Activated CD8-positive, alpha-beta memory T cell treated with anti-CD3 and anti-CD28 coated beads, Interleukin-2, amount 50 U/mL, for 24 hours (primary cell): ENCODE results near the gene TP73.

Source experiments
- DNase-seq: peaks from one replicate; pipeline ENCODE4 v3.0.0-alpha.2; 2020; ENCODE audit errors: extremely low read depth

The TP73 gene

GRCh38 chr1:3688356-3689137, 36.2 kb downstream of the TP73 start:
- DNase-seq, result no peak

DNA sequence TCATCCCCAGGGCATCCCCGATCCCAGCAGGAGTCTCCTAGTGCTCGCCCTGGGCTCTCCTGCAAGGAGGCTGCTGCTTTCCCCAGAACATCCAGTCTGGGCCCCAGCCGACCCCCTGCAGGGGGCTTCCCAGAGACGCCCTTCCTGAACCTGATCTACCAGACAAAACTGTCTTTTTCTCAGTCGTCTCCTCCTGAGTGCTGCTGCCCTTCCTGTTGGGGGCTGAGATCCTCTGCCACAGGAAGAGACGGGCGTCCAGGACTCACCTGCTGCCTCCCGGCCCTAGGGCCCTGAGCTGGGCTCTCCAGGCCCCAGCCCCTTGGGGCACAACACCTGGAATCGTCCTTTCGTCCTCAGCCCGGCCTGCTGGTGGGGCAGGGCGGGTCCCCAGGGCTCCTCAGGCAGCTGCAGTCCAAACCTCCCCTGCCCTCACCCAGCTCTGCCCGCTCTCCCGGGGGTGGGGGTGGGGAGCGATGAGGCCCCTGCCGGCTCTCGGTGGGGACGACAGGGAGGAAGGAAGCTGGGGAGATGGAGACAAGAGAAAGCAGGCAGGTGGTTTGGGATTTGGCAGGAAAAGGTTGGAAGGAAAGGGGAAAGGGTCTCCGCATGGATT, 36.9 kb downstream of the TP73 start:
- no peak for DNase-seq

DNA sequence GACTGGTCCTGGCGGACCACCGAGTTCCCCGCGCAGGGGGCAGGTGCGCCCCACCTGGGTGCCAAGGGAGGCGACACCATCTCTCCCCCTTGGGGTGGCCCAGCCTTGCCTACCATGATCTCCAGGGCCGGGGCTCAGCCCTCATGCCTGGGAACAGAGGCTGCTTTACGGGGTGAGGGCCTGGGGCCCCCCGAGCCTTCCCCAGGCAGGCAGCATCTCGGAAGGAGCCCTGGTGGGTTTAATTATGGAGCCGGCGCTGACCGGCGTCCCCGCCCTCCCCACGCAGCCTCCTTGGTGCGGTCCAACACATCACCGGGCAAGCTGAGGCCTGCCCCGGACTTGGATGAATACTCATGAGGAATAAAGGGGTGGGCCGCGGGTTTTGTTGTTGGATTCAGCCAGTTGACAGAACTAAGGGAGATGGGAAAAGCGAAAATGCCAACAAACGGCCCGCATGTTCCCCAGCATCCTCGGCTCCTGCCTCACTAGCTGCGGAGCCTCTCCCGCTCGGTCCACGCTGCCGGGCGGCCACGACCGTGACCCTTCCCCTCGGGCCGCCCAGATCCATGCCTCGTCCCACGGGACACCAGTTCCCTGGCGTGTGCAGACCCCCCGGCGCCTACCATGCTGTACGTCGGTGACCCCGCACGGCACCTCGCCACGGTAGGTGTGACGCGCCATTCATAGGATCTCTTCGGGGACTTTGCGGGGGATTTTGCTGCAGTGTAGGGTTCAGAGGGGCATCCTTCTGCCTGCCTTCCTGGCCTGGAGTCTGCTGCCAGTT, 38.2 kb downstream of the TP73 start:
- DNase-seq, result no peak

DNA sequence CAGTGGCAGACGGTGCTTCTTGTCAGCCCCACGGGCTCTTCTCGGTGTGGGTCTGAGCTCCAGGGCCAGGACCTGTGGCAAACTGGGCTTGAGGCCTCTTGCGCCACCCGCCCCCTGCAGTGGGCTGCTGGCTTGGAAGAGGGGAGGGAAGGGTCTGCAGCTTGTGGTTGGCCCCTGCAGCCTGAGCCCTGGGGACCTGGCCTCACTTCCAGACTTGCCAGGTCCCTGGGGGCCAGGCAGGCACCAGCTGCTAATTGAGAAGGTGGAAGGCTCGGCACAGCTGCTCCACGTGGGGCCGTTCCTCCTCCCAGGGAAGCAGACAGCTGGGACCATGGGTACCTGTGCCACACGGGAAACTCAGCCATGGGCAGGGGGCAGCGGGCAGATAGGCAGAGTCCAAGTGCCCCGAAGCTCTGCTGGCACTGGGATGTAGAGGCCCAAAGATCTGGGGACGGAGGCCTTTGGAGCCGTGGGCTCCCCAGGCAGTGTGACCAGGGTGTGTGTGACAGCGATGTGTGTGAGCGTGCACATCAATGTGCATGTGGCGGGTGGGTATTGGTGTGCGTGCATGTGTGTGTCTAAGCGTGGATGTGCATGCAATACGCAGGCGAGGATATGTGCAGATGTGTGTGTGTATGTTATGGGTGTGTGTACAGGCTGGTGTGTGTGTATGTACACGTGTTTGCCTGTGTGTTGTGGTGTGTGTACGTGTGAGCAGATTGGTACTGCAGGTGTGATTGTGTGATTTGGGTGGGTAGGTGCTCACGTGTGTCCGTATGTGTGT, 39.3 kb downstream of the TP73 start:
- DNase-seq, result no peak

DNA sequence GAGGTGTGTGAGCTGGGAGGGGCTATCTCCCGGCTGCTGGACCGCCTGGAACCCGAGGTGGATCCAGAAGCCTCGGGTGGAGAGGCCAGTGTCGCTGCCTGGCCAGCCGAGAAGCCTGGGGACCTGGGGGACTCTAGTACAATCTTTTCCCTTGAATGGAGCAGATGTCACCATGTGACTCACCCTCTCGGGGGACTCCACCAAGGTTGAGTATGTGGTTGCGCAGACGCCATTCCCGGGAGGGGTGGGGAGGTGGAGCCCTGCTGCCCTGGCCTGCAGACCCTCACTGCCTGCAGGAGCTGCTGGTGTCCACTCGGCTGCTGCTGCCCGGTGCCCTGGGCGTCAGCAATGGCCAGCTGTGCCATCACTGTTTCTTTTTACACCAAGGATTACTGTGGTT, 40.3 kb downstream of the TP73 start:
- no peak for DNase-seq

DNA sequence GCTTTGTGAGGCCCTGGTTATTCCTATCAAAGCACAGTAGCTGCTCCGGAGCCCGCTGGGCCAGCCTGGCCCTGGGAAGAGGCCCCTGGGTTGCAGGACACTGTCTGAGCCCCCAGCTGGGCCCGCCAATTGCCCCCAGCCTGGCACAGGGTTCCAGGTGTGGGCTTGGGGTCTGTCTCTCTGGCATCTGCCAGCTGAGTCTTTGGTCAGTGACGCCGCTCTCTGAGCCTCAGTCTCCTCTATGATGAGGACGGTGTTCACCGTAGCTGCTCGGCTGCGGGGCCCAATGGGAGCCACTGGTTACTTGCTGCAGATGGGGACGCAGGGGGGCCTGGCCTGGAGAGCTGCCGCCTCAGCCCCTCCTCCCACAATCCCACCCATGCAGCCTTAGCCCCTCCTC, 41.0 kb downstream of the TP73 start:
- no peak for DNase-seq

- no peak for DNase-seq
These were observed 43.3 kb downstream of the TP73 start for GRCh38 chr1:3695326-3696217.

DNA sequence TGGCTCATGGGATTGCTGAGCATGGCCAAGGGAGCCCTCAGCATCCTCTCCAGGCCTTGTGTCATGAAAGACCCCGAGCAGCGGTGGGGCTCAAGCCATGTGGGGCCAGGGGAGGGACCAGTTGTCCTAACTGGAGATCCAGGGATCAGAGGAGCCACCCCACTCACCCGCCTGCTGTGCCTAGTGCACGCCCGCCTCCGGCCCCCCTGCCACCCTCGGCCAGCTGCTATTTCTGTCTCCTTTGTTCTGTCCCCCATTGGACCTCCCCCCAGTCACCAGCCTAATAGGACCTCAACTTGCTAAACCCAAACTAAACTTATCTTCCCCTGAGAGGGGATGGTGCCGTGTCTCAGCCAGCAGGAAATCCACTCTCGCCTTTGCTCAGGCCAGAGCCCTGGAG, 44.4 kb downstream of the TP73 start:
- DNase-seq, result no peak

DNA sequence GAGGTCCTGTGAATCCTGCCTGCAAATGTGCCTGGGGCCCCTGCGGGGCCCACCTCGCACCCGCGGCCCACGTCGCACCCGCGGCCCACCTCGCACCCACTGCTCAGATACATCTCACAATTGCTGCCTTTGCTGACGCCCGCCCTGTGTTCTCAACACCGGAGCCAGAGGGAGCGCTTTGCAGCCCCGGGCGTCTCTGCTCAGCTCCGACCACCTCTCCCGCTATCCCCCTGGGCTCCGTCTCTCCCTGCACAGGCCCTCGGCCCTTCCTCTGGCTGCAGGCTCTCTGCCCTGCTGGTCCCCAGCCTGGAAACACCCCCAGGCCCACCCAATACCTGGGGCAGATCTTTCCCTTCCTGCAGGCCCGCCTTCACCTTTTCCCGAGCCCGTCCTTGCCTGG, 44.8 kb downstream of the TP73 start:
- no peak for DNase-seq

DNA sequence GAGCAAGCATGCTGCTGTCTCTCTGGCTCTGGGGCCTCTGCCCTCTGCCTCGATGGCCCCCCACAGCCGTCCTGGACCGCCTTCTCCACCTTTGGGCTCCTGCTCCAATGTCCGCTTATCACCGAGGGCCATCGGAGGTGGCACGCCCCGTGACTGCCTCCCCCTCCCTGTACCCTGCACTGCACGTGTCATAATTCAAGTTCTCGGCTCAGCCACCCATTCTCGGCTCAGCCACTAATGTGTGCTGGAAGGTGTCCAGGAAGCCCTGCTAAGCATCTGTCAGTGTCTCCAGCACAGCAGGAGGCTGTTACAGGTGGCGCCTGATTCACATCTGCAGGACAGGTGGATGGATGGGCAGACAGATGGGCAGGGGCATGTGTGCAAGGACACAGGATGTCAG, 45.5 kb downstream of the TP73 start:
- DNase-seq, result no peak

DNA sequence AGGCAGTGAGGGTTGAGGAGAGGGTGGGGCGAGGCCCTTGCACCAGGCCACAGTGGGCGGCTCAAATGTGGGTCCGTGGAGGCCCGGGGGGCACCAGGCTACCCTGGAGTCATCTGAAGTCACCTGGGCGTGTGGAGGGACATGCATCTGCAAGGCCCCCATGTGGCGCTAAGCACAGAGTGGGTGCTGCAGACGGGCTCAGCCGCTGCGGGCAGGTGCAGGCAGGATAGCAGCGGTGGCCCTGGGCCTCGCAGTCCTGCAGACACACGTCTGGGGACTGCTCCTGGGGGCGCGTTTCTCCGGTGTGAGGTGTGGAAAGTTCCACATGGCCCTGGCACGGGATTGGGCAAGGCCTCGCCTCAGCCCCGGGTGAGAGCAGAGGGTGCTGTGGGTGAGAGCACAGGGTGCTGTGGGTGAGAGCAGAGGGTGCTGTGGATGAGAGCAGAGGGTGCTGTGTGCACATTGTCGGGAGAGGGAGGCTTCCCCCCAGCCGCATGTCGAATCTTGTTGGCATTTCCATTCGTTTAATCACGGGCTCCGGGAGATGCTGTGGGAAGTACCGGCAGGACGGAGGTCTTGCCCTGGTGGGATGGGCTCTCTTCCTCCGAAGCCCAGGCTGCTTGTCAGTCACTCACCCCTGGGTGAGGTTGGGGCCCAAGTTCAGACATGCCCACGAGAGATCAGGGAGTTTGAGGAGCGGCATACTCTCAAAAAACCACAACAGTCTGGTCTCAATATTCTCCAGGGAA, 46.5 kb downstream of the TP73 start:
- DNase-seq, result no peak

DNA sequence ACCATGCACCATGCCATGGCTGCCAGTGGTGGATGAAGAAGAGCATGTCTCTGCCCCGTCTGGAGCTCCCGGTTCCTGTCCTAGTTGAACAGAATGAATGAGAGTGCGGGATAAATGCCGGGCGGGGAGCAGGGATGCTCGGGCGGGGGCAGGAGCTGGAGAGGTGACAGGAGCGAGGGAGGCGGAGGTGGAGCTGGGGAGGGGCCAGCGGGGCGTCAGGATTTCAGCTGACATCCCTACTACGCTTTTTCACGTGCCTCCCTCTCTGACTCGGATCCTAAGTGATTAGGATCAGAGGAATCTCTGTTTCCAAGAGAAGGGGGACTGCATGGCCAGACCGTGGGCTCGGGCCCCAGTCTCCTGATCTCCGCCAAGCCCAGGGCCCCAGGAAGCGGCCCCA, 47.3 kb downstream of the TP73 start:
- no peak for DNase-seq

DNA sequence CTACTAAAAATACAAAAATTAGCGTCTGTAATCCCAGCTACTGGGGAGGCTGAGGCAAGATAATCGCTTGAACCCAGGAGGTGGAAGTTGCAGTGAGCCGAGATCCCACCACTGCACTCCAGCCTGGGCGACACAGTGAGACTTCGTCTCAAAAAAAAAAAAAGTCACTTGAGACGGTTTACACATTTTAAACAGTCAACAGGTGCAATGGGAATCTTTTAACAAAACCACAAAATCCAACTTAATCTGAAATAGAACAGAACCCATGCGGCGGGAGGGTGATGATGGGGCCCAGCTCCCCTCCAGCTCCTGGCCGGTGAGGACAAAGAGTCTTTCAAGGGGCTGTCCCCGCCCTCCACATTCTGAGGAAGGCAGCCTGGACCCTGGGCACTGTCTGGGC, 48.3 kb downstream of the TP73 start:
- DNase-seq, result no peak

DNA sequence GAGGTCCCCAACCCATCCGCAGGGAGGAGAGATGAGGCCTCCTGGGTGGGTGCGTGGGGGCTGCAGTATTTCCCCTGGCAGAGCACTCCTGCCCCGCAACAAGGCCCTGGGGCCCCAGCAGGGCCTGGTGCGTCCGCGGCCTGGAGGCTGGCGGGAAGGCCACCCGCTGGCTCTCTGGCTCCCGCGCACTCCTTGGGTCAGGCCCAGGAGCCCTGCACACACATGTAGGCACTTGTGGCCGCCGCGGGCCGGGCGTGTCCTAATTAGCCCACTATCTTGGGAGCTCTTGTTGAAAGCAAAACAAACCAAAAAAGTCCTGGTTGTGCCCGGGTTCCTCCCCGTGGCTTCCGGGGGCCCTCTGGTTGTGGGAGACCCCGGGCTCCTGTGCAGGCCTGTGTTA, 50.2 kb downstream of the TP73 start:
- no peak for DNase-seq

- DNase-seq, result no peak
These were observed 50.8 kb downstream of the TP73 start for GRCh38 chr1:3702990-3703728.

DNA sequence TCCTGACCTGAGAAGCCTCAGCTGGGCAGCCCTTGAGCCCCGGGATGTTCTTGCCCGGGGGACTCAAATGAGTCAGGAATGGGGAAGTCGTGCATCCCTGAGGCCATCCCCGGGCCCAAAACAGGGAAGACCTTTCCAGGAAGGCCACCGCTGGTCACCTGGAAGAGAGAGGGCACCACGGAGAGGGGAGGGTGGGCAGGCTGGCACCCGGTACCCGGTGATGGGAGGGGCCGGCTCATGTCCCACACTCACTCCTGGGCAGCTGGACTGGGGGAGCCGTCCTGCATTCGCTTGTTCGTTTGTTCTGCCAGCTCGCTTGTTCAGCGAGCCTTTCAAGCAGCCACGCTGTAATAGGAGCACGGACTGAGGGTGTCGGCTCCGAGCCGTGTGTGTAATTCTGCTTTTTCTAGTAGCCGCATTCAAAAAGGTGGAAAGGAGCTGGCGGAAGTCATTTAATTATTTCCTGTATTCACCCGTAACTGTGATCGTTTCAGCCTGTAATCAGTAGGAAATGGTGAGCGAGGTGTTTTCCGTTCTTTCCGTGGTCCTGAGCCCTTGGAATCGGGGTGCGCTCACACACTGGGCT, 51.6 kb downstream of the TP73 start:
- DNase-seq, result no peak

DNA sequence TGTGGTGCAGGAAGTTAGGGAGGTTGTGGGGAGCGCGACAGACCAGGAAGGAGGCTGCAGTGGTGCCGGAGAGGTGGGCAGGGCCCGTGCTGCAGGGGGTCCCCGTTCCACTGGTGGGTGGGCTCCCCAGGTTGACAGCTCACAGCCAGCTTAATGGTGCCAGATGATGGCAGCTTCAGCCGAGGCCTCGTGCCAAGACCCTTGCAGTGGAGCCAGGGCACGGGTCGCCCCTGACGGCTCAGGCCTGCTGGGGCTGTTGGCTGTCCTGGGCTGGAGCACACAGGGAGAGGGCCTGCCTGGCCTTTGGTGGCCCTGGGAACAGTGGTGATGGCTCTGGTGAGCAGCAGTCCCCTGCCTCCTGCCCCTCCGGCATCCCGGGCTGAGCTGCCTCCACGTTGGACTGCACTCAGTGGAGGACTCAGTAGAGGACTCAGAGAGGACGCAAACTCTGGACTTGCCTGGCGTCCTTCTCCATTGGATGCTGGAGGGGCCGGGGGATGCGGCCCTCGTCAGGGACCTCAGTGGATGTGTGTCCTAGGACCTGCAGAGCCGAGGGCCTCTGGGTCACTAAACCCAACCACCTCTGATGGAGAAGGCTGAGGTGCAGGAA, 53.1 kb downstream of the TP73 start:
- DNase-seq, result no peak

- no peak for DNase-seq
These were observed 54.5 kb downstream of the TP73 start for GRCh38 chr1:3706651-3707297.
